HepG2 (cell line): Measurements from ENCODE around the gene CACNA1G. TPM values are rescaled to one million over a fixed set of nuclear protein-coding genes. Genes with fewer than 3 reads are reported as not detected.
A peak's percentile ranks its signal among the peaks of the same experiment; 100 is the strongest.

Experiments
- BRD4 ChIP-seq: sonication (generic); formaldehyde crosslinking; IDR thresholded peaks from 2 replicates; pipeline ENCODE4 v1.4.0; 2020; ENCODE audit warnings: missing genetic modification reagents
- CREB3 ChIP-seq: sonication (generic); formaldehyde crosslinking; IDR thresholded peaks from 2 replicates; pipeline ENCODE4 v1.5.0; 2020; ENCODE audit warnings: missing genetic modification reagents
- ETS1 ChIP-seq: sonication (generic); formaldehyde crosslinking; IDR thresholded peaks from 2 replicates; pipeline ENCODE4 v1.4.0; 2020; ENCODE audit warnings: missing genetic modification reagents
- FUBP1 ChIP-seq: sonication (generic); formaldehyde crosslinking; IDR thresholded peaks from 2 replicates; pipeline ENCODE4 v1.5.1; 2020; ENCODE audit warnings: missing genetic modification reagents, mild to moderate bottlenecking, borderline replicate concordance
- HOXD1 ChIP-seq: sonication (generic); formaldehyde crosslinking; IDR thresholded peaks from 2 replicates; pipeline ENCODE4 v1.5.0; 2020; ENCODE audit warnings: missing genetic modification reagents
- KDM3A ChIP-seq: IDR thresholded peaks from 2 replicates; pipeline ENCODE4 v1.6.1; 2018; ENCODE audit warnings: low read depth, missing compliant biosample characterization
- KLF15 ChIP-seq: sonication (generic); formaldehyde crosslinking; IDR thresholded peaks from 2 replicates; pipeline ENCODE4 v1.8.1; 2023; ENCODE audit warnings: borderline replicate concordance, mild to moderate bottlenecking, inconsistent platforms, missing genetic modification reagents, mixed read lengths
- LCORL ChIP-seq, 2 experiments: fragments of 450-650 bp in 1 of 2; sonication (generic) in 1 of 2; formaldehyde crosslinking in 1 of 2; IDR thresholded peaks; 2 replicates each; pipeline versions ENCODE4 v1.5.0 to v1.6.1; 2017 to 2020; ENCODE audit warnings: antibody characterized with exemption in 1 of 2, missing genetic modification reagents in 1 of 2
- LRRFIP1 ChIP-seq: sonication (generic); formaldehyde crosslinking; conservative IDR thresholded peaks from 2 replicates; pipeline ENCODE4 v1.4.0; 2020; ENCODE audit warnings: missing genetic modification reagents
- NFKB2 ChIP-seq: sonication (generic); formaldehyde crosslinking; IDR thresholded peaks from 2 replicates; pipeline ENCODE4 v1.4.0; 2020; ENCODE audit warnings: missing genetic modification reagents, borderline replicate concordance
- RBM22 ChIP-seq: fragments of 200-400 bp; formaldehyde crosslinking; optimal IDR thresholded peaks from 2 replicates; pipeline ENCODE3; 2017; ENCODE audit warnings: mild to moderate bottlenecking, low read length, moderate library complexity
- SALL2 ChIP-seq: sonication (generic); formaldehyde crosslinking; IDR thresholded peaks from 2 replicates; pipeline ENCODE4 v1.8.1; 2023; ENCODE audit warnings: mild to moderate bottlenecking, missing genetic modification reagents, inconsistent platforms
- SRSF4 ChIP-seq: fragments of 200-400 bp; formaldehyde crosslinking; IDR thresholded peaks from one replicate; pipeline ENCODE4 v1.6.1; 2018; ENCODE audit warnings: mild to moderate bottlenecking, low read depth, low read length, moderate library complexity; ENCODE audit not compliant: poor library complexity, severe bottlenecking
- THAP7 ChIP-seq: sonication (generic); formaldehyde crosslinking; IDR thresholded peaks from 2 replicates; pipeline ENCODE4 v1.8.1; 2023; ENCODE audit warnings: mild to moderate bottlenecking, missing genetic modification reagents
- ZFP41 ChIP-seq: sonication (generic); formaldehyde crosslinking; IDR thresholded peaks from 2 replicates; pipeline ENCODE4 v1.4.0; 2020; ENCODE audit warnings: mild to moderate bottlenecking, missing genetic modification reagents, borderline replicate concordance
- ZNF124 ChIP-seq: sonication (generic); formaldehyde crosslinking; IDR thresholded peaks from 2 replicates; pipeline ENCODE4 v1.4.0; 2020; ENCODE audit warnings: missing genetic modification reagents
- ZNF749 ChIP-seq: sonication (generic); formaldehyde crosslinking; IDR thresholded peaks from 2 replicates; pipeline ENCODE4 v1.8.0; 2022; ENCODE audit warnings: mild to moderate bottlenecking, missing genetic modification reagents, moderate library complexity, borderline replicate concordance
- ZNF83 ChIP-seq: sonication (generic); formaldehyde crosslinking; IDR thresholded peaks from 2 replicates; pipeline ENCODE4 v1.4.0; 2020; ENCODE audit warnings: missing genetic modification reagents, mild to moderate bottlenecking, borderline replicate concordance
- ZNF839 ChIP-seq: sonication (generic); formaldehyde crosslinking; IDR thresholded peaks from 2 replicates; pipeline ENCODE4 v1.4.0; 2020; ENCODE audit warnings: missing genetic modification reagents, mild to moderate bottlenecking, borderline replicate concordance
- ZSCAN25 ChIP-seq: sonication (generic); formaldehyde crosslinking; IDR thresholded peaks from 2 replicates; pipeline ENCODE4 v1.8.0; 2022; ENCODE audit warnings: mild to moderate bottlenecking, missing genetic modification reagents
- polyA plus RNA-seq, 8 experiments: library from polyadenylated mRNA; depleted of rRNA in 3 of 8; stranded (reverse) in 7 of 8; unstranded in 1 of 8; fragments of >200 nt; fragmentation: Illumina TruSeq in 4 of 8; extraction: Trizol in 4 of 8; gene quantifications; 2 replicates each; pipeline versions ENCODE4 v1.2.1 to v1.2.3, GENCODE V29; 2011 to 2016; ENCODE audit warnings: low read depth in 4 of 8, missing spikeins in 1 of 8, mixed read lengths in 1 of 8; ENCODE audit not compliant: insufficient read depth in 1 of 8
- total RNA-seq, 5 experiments: library from RNA; depleted of rRNA; stranded (reverse); fragments of >200 nt; fragmentation: Illumina TruSeq; extraction: Trizol; gene quantifications; 2 replicates each; pipeline ENCODE4 v1.2.3, GENCODE V29; 2016; ENCODE audit warnings: low read depth in 1 of 5

CACNA1G gene
- total and polyA plus RNA-seq, 2 of the 13 experiments (the other 11 are each of a cell fraction or from before 2014, with no cell fraction given) = 0.02 TPM; not detected in 1

GRCh38 chr17:50547035-50547735, 13.3 kb upstream of the CACNA1G start, which contains the start of gene SPATA20 (continued):
- TF ChIP-seq SRSF4 = no peak
- no peak for TF ChIP-seq ZNF839 (CRISPR knock-in tag)
- 0 out of 2 replicates have a peak, but pooled peaks have one; percentile 72 for TF ChIP-seq KLF15
- TF ChIP-seq ZNF83 (CRISPR knock-in tag) = peak; percentile 67
- TF ChIP-seq KDM3A (CRISPR knock-in tag) = peak; percentile 93; the same call in 1 of the 2 replicates
- TF ChIP-seq ZNF749 = peak; percentile 75; the same call in 1 of the 2 replicates
- peak; percentile 89; the same call in 1 of the 2 replicates for TF ChIP-seq THAP7 (CRISPR knock-in tag)
- peak; percentile 96 for TF ChIP-seq ZSCAN25 (CRISPR knock-in tag)
- peak; percentile 79; the same call in 1 of the 2 replicates for TF ChIP-seq HOXD1 (CRISPR knock-in tag)
- no peak for TF ChIP-seq RBM22
- no peak for TF ChIP-seq LCORL (IDR thresholded peaks at IDR 0.05)
- peak; percentile 92 for TF ChIP-seq LCORL (CRISPR knock-in tag; IDR thresholded peaks at IDR 0.05)
- TF ChIP-seq LRRFIP1 (CRISPR knock-in tag) = no peak
- TF ChIP-seq ETS1 (CRISPR knock-in tag) = no peak
- peak; percentile 66; the same call in 1 of the 2 replicates for TF ChIP-seq SALL2 (CRISPR knock-in tag)
- peak; percentile 72; the same call in 1 of the 2 replicates for TF ChIP-seq ZFP41 (CRISPR knock-in tag)
- peak; percentile 78; the same call in 1 of the 2 replicates for TF ChIP-seq BRD4
- peak; percentile 92 for TF ChIP-seq CREB3
- peak; percentile 89 for TF ChIP-seq NFKB2 (CRISPR knock-in tag)
- peak; percentile 79 for TF ChIP-seq ZNF124 (CRISPR knock-in tag)
- peak; percentile 49; the same call in 1 of the 2 replicates for TF ChIP-seq FUBP1 (CRISPR knock-in tag)
